CD8-positive, alpha-beta memory T cell (primary cell): ENCODE data around the gene MAPKAPK2. TPM values are rescaled to one million over a fixed set of nuclear protein-coding genes. Genes with fewer than 3 reads are reported as not detected.

Source experiments
- CTCF ChIA-PET: fragments of 350-600 bp; sonication (Branson Sonifier 250); formaldehyde crosslinking; loops from one replicate; lab custom pipeline; 2021; ENCODE audit warnings: antibody characterized with exemption; lab: Charles Lee
- POLR2A ChIA-PET: fragments of 350-600 bp; sonication (Branson Sonifier 250); formaldehyde crosslinking; loops from one replicate; lab custom pipeline; 2021; ENCODE audit warnings: antibody characterized with exemption; lab: Charles Lee
- DNase-seq, 5 donors: peaks; one replicate each; pipeline versions ENCODE4 v3.0.0 to v3.0.0-alpha.2; 2020 to 2022; ENCODE audit warnings: mixed read lengths in 1 of 5
- H3K27ac ChIP-seq: one replicate; pipeline ENCODE4 v1.7.0; 2013; ENCODE audit warnings: low read depth, mild to moderate bottlenecking, low read length, moderate library complexity
- H3K27me3 ChIP-seq: 2 replicates; pipeline ENCODE4 v1.7.0; 2013; ENCODE audit warnings: low read length, mild to moderate bottlenecking; ENCODE audit not compliant: insufficient read depth, poor library complexity, severe bottlenecking
- H3K36me3 ChIP-seq: 2 replicates; pipeline ENCODE4 v1.7.0; 2013; ENCODE audit warnings: mild to moderate bottlenecking, low read length, moderate library complexity; ENCODE audit not compliant: insufficient read depth
- H3K4me1 ChIP-seq: 2 replicates; pipeline ENCODE4 v1.7.0; 2013; ENCODE audit warnings: mild to moderate bottlenecking, low read length, moderate library complexity; ENCODE audit not compliant: insufficient read depth
- H3K4me3 ChIP-seq: 2 replicates; pipeline ENCODE4 v1.7.0; 2013; ENCODE audit warnings: mild to moderate bottlenecking, low read length
- H3K9me3 ChIP-seq: 2 replicates; pipeline ENCODE4 v1.7.0; 2013; ENCODE audit warnings: mild to moderate bottlenecking, low read length
- H3K27ac Mint-ChIP-seq, 8 donors: one replicate each; pipeline ENCODE4 v1.8.0; 2020 to 2021; ENCODE audit warnings: mixed read lengths in 8 of 8, mild to moderate bottlenecking in 6 of 8, inconsistent platforms in 3 of 8, moderate library complexity in 3 of 8
- H3K27me3 Mint-ChIP-seq, 2 donors: one replicate each; pipeline ENCODE4 v1.8.0; 2020 to 2021; ENCODE audit warnings: mixed read lengths in 2 of 2, mild to moderate bottlenecking in 1 of 2, moderate library complexity in 1 of 2
- H3K36me3 Mint-ChIP-seq, 3 donors: one replicate each; pipeline ENCODE4 v1.8.0; 2020 to 2021; ENCODE audit warnings: mixed read lengths in 3 of 3, inconsistent platforms in 1 of 3, mild to moderate bottlenecking in 1 of 3
- H3K4me1 Mint-ChIP-seq, 3 donors: one replicate each; pipeline ENCODE4 v1.8.0; 2020 to 2021; ENCODE audit warnings: mixed read lengths in 3 of 3, inconsistent platforms in 1 of 3, mild to moderate bottlenecking in 1 of 3
- H3K4me3 Mint-ChIP-seq, 7 donors: one replicate each; pipeline ENCODE4 v1.8.0; 2020 to 2021; ENCODE audit warnings: mixed read lengths in 7 of 7, mild to moderate bottlenecking in 6 of 7, moderate library complexity in 4 of 7, inconsistent platforms in 2 of 7
- H3K9me3 Mint-ChIP-seq, 5 donors: one replicate each; pipeline ENCODE4 v1.8.0; 2020 to 2022; ENCODE audit warnings: mixed read lengths in 5 of 5, mild to moderate bottlenecking in 3 of 5, moderate library complexity in 2 of 5, inconsistent platforms in 1 of 5
- polyA plus RNA-seq: library from polyadenylated mRNA; unstranded; fragments of 300-500 nt; fragmentation: Illumina TruSeq; gene quantifications from one replicate; pipeline ENCODE4 v1.2.3, GENCODE V29; 2021
- total RNA-seq, 2 experiments: library from RNA; stranded (reverse); gene quantifications; one replicate each; pipeline ENCODE4 v1.2.3, GENCODE V29; 2021

The MAPKAPK2 gene
- total and polyA plus RNA-seq, 3 experiments from 2014 or later = 5.0 to 79.1 (median 78.4) TPM

DNA sequence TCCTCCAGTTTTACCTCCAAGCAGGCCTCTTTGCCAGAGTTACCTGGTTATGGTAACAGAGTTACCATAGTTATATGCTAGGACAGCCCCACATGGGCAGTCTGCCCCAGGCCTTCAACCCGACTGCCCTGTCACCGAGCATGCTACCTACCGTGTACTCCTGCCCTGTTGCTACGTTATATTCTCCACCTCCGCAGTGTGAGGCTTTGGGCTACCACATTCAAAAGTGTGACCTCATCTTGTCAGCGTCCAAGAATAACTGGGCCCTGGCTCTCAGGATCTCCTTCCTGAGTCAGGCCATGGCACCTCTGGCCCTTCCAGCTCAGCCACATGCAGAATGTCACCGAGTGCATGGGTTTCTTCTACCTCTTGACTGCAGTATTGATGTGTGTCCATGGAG, 8.9 kb downstream of the MAPKAPK2 start:
- Histone ChIP-seq H3K4me1 (peaks cover 50% of the 10 kb centered on the region), H3K4me3 (no peak overlapping the region), H3K9me3 (no peaks in the 10 kb centered on the region), H3K36me3 (peaks cover 6% of the 10 kb centered on the region), H3K27me3 (no peaks in the 10 kb centered on the region), H3K27ac (no peak overlapping the region)
- POLR2A ChIA-PET = interaction anchor here (1.2 kb wide), 1 partner anchor 22 kb away, joined by 3 read pairs; no protein-coding TSS in a partner anchor
- H3K4me3 Mint-ChIP-seq = peak overlapping the region in 2 of 7 donors; percentile 45 to 57
- peaks cover 91 to 99% (median 96%) of the 10 kb centered on the region in 3 donors for H3K4me1 Mint-ChIP-seq
- CTCF ChIA-PET = interaction anchor here (0.9 to 1.7 kb wide), 2 partner anchors 33 to 219 kb away, joined by 4 read pairs; no protein-coding TSS in a partner anchor
- H3K27ac Mint-ChIP-seq = peak overlapping the region in 4 of 8 donors; percentile 20 to 77 (median 56)
- no peaks in the 10 kb centered on the region for H3K27me3 Mint-ChIP-seq
- peaks cover 0 to 73% (median 5%) of the 10 kb centered on the region in 3 donors for H3K36me3 Mint-ChIP-seq
- H3K9me3 Mint-ChIP-seq = no peaks in the 10 kb centered on the region
- DNase-seq = no peak

DNA sequence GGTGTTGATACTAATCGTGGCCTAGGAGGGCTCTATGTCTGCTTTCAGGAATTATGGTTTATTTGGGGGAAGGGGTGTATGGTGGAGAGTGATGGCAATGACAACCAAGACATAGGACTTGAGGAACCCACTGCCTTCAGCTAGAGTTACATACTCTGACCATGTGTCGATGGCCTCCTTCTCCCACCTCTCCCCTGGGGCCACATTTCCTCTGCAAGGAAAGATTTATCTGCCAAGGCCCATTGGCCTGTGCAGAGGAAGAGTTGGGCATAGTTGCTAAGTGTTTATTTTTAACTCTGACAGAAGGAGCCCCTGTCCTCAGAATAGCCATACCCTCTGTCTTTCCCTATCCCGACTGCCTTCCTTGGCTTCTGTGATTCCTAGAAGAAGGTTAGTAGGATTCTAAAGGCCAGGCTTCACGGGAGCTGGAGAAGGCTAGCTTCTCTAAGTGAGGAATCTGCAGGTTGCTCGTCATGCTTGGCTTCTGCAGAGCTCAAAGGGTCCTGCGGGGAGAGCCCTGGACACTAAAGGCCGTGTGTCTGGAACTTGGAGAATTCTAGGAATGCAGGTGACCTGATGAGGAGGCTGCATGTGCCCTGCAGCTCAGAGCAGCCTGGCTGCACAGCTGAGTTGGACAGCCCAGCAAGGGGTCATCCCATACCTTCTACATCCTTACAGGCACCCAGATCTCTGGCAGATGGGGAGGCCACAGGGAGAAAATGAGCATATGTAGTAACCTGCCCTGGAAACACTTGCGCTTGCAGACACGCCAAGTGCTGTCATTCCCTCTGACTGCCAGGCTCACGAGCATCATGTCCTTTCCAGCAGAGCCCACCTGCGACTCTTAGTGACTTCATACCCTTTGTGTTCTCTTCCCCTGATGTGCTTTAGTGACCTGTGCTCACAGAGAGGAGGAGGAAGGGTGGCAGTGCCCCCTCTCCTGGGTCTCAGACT, 9.7 kb downstream of the MAPKAPK2 start:
- Mint-ChIP-seq H3K4me1 (peaks cover 91 to 99% (median 96%) of the 10 kb centered on the region in 3 donors), H3K27ac (peak overlapping the region in 5 of 8 donors; percentile 0 to 91 (median 7)), H3K36me3 (peaks cover 0 to 71% (median 3%) of the 10 kb centered on the region in 3 donors), H3K9me3 (no peaks in the 10 kb centered on the region), H3K4me3 (peak overlapping the region in 1 of 7 donors; percentile 2), H3K27me3 (no peaks in the 10 kb centered on the region)
- Histone ChIP-seq H3K27me3 (no peaks in the 10 kb centered on the region), H3K9me3 (no peaks in the 10 kb centered on the region), H3K4me1 (peaks cover 50% of the 10 kb centered on the region), H3K27ac (no peak overlapping the region), H3K4me3 (no peak overlapping the region), H3K36me3 (peaks cover 6% of the 10 kb centered on the region)
- ChIA-PET POLR2A (interaction anchor here (0.6 to 1.2 kb wide), 2 partner anchors 21 to 24 kb away, joined by 3 to 7 read pairs; no protein-coding TSS in a partner anchor), CTCF (interaction anchor here (1.0 to 1.7 kb wide), 2 partner anchors 32 to 41 kb away, joined by 4 read pairs; no protein-coding TSS in a partner anchor)
- DNase-seq = no peak

DNA sequence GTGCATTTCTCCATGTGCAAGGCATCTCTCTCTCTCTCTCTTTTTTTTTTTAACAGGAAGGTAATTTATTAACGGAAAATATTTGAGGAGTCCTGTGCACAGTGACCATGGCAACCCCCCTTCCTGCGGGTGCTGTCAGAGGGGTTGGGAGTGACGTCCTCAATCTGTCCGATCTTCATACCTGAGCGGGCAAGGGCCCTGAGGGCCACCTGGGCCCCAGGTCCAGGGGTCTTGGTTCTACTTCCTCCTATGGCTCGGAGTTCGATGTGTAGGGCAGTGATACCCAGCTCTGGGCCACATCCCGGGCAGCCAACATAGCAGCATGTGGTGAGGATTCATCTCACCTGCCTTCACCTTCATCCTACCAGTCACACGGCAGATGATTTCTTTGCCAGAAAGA, 11.0 kb downstream of the MAPKAPK2 start:
- peaks cover 0 to 68% (median 3%) of the 10 kb centered on the region in 3 donors for H3K36me3 Mint-ChIP-seq
- Histone ChIP-seq H3K9me3 (no peaks in the 10 kb centered on the region), H3K4me1 (peaks cover 40% of the 10 kb centered on the region), H3K27me3 (no peaks in the 10 kb centered on the region), H3K36me3 (peaks cover 6% of the 10 kb centered on the region), H3K27ac (no peak overlapping the region), H3K4me3 (no peak overlapping the region)
- H3K27me3 Mint-ChIP-seq = no peaks in the 10 kb centered on the region
- ChIA-PET CTCF (no interaction called here), POLR2A (interaction anchor here (0.6 kb wide), 1 partner anchor 19 kb away, joined by 5 read pairs; no protein-coding TSS in a partner anchor)
- no peak for DNase-seq
- H3K9me3 Mint-ChIP-seq = no peaks in the 10 kb centered on the region
- H3K4me3 Mint-ChIP-seq = no peak overlapping the region
- H3K4me1 Mint-ChIP-seq = peaks cover 92 to 99% (median 97%) of the 10 kb centered on the region in 3 donors
- H3K27ac Mint-ChIP-seq = peak overlapping the region in 4 of 8 donors; percentile 12 to 88 (median 65)

DNA sequence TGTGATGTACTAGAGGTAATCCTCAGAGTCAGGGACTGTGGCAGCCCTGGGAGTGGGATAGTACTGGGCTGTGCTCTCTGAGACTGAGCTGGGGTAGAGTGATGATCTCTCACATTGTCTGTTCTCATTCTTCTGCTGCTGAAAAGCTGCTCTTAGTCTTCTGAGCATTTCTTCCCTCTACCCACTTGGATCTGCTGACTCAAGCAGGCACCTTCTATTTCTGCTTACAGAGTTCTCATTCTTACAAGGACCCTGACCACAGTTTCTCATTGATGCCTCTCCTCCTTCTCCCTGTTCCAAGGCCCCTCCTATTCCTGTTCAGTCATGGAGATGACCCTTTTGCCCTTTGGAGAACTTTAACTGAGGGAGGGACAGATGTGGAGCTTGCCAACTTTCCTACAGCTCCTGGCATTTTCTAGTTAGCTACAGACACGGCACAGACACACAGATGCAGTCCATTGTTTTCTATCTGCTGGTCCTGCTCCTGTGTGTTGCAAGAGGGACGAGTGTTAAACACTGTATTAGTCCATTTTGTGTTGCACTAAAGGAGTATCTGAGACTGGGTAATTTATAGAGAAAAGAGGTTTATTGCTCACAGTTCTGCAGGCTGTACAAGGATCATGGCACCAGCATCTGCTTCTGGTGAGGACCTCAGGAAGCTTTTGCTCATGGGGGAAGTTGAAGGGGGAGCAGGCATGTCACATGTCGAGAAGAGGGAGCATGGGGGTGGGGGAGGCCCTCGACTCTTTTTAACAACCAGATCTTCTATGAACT, 12.3 kb downstream of the MAPKAPK2 start:
- Histone ChIP-seq H3K4me1 (peaks cover 30% of the 10 kb centered on the region), H3K36me3 (peaks cover 6% of the 10 kb centered on the region), H3K9me3 (no peaks in the 10 kb centered on the region), H3K4me3 (no peak overlapping the region), H3K27ac (no peak overlapping the region), H3K27me3 (no peaks in the 10 kb centered on the region)
- no peaks in the 10 kb centered on the region for H3K9me3 Mint-ChIP-seq
- peak overlapping the region; percentile 8 to 87 (median 64) for H3K27ac Mint-ChIP-seq
- H3K4me3 Mint-ChIP-seq = no peak overlapping the region
- DNase-seq = no peak
- peaks cover 0 to 64% (median 3%) of the 10 kb centered on the region in 3 donors for H3K36me3 Mint-ChIP-seq
- ChIA-PET POLR2A (no interaction called here), CTCF (interaction anchor here (0.8 kb wide), 1 partner anchor 15 kb away, joined by 3 read pairs; no protein-coding TSS in a partner anchor)
- peaks cover 87 to 96% (median 93%) of the 10 kb centered on the region in 3 donors for H3K4me1 Mint-ChIP-seq
- H3K27me3 Mint-ChIP-seq = no peaks in the 10 kb centered on the region

DNA sequence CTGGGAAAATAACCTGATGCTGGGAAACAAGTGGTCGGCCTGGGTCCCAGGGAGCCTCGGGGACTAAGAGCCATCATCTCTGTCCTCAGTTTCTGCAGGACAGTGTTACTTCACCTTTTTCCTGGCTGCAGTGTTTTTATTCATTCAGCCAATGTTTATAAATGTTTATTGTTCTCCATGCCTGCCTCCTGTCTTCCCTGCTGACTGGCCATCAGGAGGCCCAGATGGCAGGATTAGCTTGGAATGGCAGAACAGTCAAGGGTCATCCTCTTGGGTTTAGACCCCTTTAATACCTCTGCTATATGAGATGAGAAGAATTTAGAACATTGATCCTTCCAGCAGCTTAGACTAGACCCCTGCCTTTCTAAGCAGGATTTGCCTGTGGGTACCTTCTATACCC, 13.3 kb downstream of the MAPKAPK2 start:
- Histone ChIP-seq H3K9me3 (no peaks in the 10 kb centered on the region), H3K27me3 (no peaks in the 10 kb centered on the region), H3K4me1 (peaks cover 27% of the 10 kb centered on the region), H3K27ac (no peak overlapping the region), H3K4me3 (no peak overlapping the region), H3K36me3 (peaks cover 6% of the 10 kb centered on the region)
- Mint-ChIP-seq H3K4me3 (peak overlapping the region in 1 of 7 donors; percentile 23), H3K27me3 (no peaks in the 10 kb centered on the region), H3K9me3 (no peaks in the 10 kb centered on the region), H3K4me1 (peaks cover 87 to 96% (median 93%) of the 10 kb centered on the region in 3 donors), H3K36me3 (peaks cover 0 to 59% (median 3%) of the 10 kb centered on the region in 3 donors), H3K27ac (peak overlapping the region; percentile 23 to 78 (median 60))
- ChIA-PET POLR2A (no interaction called here), CTCF (no interaction called here)
- DNase-seq = no peak

DNA sequence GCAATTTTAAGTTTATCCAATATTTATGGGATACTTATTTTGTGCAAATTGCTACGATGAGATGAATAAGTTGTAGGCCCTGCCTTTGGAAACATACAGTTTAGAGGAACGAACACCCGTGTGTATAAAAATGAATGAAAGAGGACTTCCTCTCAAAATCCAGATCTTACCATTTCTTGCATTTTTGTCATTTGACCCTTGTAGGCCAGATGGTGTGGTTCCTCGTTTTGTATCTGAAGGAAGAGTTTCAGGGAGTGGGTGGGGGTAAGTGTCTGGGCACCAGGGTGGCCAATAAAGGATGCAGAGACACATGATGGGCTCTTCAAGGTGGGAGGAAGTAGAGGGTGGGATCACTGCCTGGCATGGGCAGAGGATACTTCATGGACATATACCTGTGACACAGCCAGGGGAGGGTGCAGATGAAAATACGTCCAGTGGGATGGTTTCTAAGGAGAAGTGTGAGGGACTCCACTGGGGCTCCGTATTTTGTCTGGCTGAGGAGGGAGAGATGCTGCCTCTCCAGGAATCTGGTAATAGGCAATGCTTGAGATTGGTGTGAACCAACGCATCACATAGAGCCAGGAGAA, 14.4 kb downstream of the MAPKAPK2 start:
- no peak overlapping the region for H3K27ac ChIP-seq
- H3K27me3 ChIP-seq = no peaks in the 10 kb centered on the region
- H3K36me3 Mint-ChIP-seq = peaks cover 0 to 48% (median 3%) of the 10 kb centered on the region in 3 donors
- peaks cover 0 to 2% of the 10 kb centered on the region in 2 donors for H3K27me3 Mint-ChIP-seq
- no peaks in the 10 kb centered on the region for H3K9me3 Mint-ChIP-seq
- peaks cover 38% of the 10 kb centered on the region for H3K4me1 ChIP-seq
- DNase-seq = no peak
- peaks cover 6% of the 10 kb centered on the region for H3K36me3 ChIP-seq
- CTCF ChIA-PET = interaction anchor here (0.7 to 2.0 kb wide), 2 partner anchors 15 to 35 kb away, joined by 4 to 7 read pairs; no protein-coding TSS in a partner anchor
- no peak overlapping the region for H3K4me3 ChIP-seq
- peak overlapping the region; percentile 15 to 96 (median 70) for H3K27ac Mint-ChIP-seq
- H3K9me3 ChIP-seq = no peaks in the 10 kb centered on the region
- H3K4me1 Mint-ChIP-seq = peaks cover 87 to 96% (median 93%) of the 10 kb centered on the region in 3 donors
- H3K4me3 Mint-ChIP-seq = peak overlapping the region in 1 of 7 donors; percentile 51
- POLR2A ChIA-PET = interaction anchor here (1.4 kb wide), 1 partner anchor 14 kb away, joined by 3 read pairs; no protein-coding TSS in a partner anchor

DNA sequence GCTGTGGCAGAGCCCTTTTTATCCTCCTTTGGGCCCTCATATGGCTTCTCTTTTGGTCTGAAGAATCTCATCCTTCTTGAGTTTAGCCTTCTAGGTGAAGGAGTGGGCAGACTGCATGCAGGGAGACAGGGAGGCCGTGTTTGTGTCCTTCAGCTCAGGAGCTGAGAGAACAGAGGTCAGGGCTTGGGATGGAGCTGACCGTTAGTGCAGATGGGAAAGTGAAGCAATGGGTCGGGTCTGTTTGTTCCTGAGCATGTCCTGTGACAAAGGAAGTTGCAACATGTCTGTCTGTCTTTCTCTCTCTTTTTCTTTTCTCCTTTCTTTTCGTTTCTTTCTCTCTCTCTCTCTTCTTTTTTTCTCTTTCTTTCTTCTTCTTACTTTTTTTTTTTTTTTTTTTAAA, 14.9 kb downstream of the MAPKAPK2 start:
- Mint-ChIP-seq H3K36me3 (peaks cover 0 to 45% (median 4%) of the 10 kb centered on the region in 3 donors), H3K4me3 (peak overlapping the region in 3 of 7 donors; percentile 15 to 67 (median 20)), H3K27me3 (peaks cover 0 to 2% of the 10 kb centered on the region in 2 donors), H3K9me3 (no peaks in the 10 kb centered on the region), H3K4me1 (peaks cover 90 to 97% (median 94%) of the 10 kb centered on the region in 3 donors), H3K27ac (peak overlapping the region; percentile 59 to 96 (median 70))
- Histone ChIP-seq H3K27ac (no peak overlapping the region), H3K9me3 (no peaks in the 10 kb centered on the region), H3K27me3 (no peaks in the 10 kb centered on the region), H3K4me1 (peaks cover 43% of the 10 kb centered on the region), H3K4me3 (no peak overlapping the region), H3K36me3 (peaks cover 6% of the 10 kb centered on the region)
- no peak for DNase-seq
- CTCF ChIA-PET = interaction anchor here (0.7 to 2.0 kb wide), 2 partner anchors 15 to 36 kb away, joined by 4 to 7 read pairs; no protein-coding TSS in a partner anchor
- POLR2A ChIA-PET = interaction anchor here (1.4 kb wide), 1 partner anchor 13 kb away, joined by 3 read pairs; no protein-coding TSS in a partner anchor
